EL (cell line): ENCODE data around the gene FBH1.
"Not testable (repeated sequence)": the region's sequence is repeated elsewhere in the genome, so short reads cannot be mapped to it uniquely, and the experiment has no call there.

ENCODE experiments used
- DNase-seq: peaks from one replicate; pipeline ENCODE4 v3.0.0-alpha.2; 2016

FBH1 gene

DNA sequence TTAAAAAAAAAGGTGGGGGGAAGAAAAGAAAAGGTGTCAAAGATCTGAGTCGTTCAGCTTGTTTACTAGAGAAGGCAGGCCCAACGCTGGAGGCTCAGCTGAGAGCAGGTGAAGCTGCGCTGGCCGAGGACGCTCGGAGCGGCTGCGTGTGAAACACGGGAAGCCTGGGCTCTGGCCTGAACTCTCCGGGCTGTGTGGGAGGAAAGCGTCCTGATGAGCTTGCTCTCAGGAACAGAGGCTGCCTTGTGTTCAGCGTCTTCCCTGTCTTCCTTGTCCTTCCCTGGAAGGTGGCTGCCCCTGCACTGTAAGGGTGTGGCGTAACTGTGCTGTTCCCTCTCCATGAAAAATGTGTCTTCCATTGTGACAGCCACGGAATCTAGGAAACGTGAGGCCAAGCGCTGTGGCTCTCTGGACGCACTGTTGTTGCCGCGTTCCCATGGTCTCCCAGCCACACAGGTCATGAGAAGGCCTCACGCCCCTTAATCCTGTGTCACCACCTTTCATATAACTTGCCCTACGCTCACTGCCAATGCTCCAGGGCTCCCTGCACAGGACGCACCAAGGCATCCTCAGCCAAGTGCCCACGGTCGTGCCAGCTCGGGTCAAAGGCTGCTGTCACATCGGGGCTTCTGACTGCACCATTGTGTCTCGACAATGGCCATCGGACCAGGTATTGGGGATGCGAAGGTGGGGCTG, 71.5 kb downstream of the FBH1 start:
- DNase-seq, result no peak

DNA sequence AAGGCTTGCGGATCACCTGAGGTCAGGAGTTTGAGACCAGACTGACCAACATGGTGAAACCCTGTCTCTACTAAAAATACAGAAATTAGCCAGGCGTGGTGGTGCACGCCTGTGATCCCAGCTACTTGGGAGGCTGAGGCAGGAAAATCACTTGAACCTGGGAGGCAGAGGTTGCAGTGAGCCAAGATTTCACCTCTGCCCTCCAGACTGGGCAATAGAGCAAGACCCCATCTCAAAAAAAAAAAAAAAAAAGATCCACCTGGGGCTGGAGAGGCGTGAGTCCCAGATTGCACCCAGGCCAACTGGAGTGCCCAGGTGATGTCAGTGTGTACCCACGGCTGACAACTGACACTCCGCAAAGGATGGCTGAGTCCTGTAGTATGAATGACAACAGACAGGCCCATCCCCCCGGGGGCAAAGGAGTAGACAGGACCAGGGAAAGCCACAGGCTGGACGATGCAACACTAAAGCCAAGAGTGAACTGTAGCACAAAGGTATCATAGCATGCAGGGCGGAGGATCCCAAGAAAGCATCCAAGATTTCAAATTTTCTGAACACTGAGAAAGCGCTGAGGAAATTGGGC, 72.4 kb downstream of the FBH1 start:
- DNase-seq, result not testable (repeated sequence)

- DNase-seq, result no peak
Observed at GRCh38 chr10:5963071-5963470, 73.0 kb downstream of the FBH1 start.

DNA sequence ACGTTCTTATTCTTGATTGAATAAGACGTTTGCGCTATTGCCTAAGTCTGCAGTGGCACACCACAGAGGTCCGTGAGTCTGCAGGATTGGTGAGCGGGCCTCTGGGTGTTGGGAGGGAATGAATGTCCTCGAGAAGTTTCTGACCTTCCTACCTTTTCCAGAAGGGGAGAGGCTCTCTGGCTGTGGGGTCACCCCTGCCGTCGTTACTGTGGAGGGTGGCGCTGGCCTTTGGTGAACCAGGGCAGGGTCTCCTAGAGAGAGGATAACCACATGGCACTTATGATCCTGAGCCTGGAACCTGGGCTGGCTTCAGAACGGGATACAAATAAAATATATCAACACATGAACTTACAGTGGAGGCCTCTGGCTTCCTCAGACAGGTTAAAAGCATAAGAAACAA, 73.5 kb downstream of the FBH1 start:
- DNase-seq, result no peak

DNA sequence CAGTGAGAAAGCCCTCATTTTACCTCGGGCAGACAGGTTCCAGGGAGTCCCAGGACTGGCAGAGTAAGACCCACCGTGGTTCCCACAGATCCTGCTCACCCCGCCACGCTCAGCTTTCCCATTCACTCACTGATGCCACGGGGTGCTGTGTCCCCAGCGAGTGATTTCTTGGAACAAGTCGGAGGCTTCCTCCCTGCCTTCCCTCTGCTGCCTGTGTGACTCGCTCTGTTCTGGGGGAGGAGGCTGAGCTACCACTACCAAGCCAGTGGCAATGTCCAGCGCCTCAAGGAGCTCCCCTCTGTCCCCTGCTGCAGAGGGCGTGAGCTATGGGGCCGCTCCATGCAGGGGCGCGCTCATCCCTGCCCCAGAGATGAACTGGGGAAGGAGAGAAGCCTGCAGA, 74.7 kb downstream of the FBH1 start:
- no peak for DNase-seq

DNA sequence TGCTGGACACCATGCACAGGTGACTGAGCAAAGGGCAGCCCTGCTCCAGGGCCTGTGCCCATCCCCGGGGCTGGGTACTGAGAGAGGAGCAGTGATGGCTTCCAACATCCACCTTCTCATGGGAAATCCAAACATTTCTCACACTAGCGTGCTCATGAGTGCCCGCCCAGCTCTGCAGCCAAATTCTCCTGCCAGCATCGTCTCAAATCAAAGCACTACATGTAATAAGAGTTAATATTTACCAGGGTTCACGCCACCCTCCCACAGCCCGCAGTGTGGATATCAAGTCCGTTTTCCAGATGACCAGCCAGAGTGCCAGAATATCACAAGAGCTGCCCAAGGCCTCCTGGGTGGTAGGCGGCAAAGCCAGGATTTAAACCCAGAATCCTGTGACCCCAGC, 75.2 kb downstream of the FBH1 start:
- DNase-seq, result no peak

- no peak for DNase-seq
Observed at GRCh38 chr10:5968037-5968680, 78.1 kb downstream of the FBH1 start.

DNA sequence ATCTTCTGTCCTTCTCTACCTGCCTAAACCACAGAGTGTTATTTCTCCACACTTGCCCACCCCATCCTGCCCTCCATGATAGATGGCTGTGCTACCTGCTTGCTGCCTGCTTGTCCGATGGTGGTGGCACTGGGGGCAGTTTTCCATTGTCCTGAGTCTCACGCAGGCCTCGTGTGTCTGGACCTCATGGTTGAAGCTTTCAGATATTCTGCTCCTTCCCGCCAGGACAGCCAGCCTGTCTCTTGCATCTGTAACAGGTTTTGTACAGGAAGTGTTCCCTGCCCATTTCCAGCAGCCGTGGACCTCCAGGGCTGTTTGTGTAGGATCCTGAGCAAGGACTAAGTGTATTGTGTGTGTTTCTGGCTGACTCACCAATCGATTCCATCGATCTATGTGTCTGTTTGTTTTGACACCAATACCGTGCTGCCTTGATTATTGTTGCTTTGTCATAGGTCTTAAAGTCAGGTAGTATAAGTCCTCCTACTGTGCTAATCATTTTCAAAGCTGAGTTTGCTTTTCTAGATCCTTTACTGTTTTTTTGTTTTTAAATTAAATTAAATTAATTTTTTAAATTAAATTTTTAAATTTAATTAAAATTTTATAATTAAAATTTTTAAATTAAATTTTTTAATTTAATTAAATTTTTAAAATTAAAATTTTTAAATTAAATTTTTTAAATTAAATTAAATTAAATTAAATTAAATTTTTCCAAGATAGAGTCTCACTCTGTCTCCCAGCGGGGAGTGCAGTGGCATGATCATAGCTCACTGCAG, 78.8 kb downstream of the FBH1 start:
- no peak for DNase-seq

DNA sequence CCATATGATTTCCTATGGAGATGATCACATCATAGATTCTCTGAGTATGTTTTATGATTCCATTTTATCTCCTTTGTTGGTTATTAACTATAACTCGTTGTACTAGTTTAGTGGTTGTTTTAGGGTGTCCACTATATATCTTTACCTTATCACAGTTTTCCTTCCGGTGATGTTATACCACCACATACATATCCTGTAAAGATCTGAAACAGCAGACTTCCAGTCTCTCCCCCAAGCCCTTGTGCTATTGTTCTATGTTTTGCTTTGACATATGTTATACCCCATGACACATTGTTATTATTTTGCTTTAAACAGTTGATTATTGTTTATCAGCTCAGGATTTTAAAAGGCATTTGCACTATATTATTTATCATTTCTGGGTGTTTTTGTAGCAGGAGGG, 80.0 kb downstream of the FBH1 start:
- no peak for DNase-seq

DNA sequence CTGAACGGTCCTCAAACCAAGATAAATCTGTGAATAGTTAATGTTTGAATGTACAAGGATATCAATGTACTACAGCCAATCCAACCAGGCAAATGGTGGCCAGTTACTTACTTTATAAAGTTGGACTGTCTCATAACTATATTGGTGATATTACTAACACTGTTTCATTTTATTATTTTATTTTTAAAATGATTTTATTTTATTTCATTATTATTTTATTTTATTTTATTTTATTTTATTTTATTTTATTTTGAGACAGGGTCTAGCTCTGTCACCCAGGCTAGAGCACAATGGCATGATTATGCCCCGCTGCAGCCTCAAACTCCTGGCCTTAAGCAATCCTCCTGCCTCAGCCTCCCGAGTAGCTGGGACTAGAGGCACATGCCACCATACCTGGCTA, 80.5 kb downstream of the FBH1 start:
- no peak for DNase-seq

DNA sequence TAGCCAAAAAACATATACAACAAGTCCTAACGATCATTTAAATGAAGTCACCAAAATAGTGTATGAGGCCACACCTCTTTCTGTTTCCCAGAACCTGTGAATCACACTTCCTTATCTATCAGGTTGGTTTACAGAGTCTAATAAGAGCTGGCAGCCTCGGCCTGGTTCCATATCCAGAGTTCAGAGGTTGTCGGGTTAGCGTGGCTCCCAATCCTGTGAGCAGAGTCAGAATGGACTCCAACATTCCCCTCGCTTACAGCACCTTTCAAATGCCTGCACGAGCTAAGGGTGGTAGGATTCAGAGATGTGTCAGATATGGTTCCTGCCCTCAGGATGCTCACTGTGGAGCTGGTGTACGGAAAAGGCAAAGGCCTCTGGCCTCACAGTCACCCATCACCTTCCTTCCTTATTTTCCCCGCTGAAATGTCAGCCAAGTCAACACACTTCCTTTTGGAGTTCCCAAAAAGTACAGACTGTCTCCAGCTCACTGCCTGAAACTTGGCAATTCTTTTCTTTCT, 81.3 kb downstream of the FBH1 start:
- DNase-seq, result no peak

DNA sequence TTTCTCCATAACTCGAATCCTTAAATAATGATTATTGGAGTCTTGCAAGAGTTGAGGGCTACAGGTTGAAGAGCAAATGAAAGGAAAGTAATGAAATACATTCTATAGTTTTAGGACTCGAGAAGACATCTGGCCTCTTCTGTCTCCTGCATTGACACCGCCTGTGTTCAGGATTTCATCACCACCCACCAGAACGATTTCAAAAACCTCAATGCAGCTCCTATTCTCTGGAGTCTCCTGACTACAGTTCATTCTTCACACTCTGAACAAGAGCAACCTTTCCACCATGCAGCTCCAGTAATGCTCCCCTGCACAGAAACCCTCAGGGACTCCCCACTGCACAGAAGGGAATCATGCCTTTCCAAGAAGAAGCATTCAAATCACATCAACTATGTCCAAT, 81.8 kb downstream of the FBH1 start:
- no peak for DNase-seq

GRCh38 chr10:5973069-5973468, 83.0 kb downstream of the FBH1 start:
- DNase-seq, result no peak

- peak; percentile 47 for DNase-seq
Observed at GRCh38 chr10:5975641-5976473, 85.8 kb downstream of the FBH1 start.

- peak; percentile 58 for DNase-seq
Observed at GRCh38 chr10:5976512-5977470, 86.7 kb downstream of the FBH1 start.

DNA sequence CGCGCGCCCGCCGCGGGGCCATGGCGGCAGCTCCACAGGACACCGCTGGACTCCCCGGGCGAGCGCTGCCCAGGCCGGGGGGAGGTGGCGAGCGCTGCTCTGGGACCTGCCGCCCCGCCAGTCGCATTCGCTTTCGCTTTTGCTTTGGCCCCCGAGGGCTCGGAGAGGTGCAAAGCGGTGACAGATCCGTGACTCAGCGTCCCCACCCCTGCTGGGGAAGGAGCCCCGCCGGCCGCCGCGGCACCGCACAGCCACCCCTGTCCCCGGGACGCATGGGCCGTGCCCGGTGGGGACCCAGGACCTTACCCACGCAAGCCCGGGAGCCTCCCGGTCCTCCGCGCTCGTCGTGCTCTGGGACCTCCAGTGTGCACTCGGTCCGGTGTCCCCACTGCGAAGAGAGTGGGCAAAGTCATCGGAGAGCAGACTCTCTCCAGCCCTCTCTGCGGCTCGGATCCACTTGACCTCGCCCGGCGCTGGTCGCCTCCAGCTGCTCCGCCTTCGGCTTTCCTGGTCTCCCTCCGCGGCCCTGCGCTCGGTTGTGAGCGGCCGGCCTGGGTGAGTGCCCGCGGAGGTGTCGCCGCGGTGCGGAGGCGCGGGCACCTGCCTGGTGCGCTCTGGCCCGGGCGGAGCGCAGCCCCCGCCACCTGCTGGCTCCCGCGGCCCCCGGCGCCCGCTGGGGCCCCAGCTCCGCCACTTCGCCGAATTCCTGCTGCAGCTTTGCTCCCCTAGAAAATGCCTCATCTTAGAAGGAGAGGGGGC, 87.6 kb downstream of the FBH1 start, which contains the start of gene IL15RA:
IL15RA (minus strand) TSS at position 73 of the 759 bp plus-strand sequence; CDS start at position 22, 51 bp downstream.
- DNase-seq, result peak; percentile 85

DNA sequence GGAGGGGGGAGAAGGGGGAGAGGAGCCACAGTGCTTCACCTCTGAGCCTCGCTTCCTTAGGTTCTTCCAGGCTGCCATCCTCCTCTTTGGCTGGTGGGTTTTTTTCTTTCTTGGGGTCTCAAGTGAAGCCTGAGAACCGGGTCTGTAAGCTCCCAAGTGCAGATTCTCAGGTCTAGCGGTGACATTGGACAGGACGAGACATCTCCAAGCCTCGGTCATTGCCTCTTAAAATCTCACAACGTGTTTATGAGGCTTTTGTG, 88.1 kb downstream of the FBH1 start:
- DNase-seq, result no peak

DNA sequence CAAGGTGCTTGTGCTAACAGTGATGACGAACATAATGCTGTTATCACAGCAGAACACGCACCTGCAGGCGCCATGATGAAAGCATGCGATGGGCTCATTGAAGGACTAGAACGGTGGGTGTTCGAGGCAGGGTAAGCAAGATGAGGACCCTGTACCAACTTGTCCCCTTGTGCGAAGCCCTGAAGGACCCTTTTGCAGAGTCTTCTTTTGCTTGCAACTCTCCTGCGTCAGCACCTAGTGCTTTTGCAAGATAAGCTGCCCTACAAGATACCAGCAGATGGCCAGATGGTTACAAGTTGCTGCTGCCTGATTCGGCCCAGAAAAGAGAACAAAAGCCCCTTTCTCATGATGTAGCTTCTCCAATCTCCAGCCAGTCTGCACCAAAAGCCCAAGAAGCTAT, 91.5 kb downstream of the FBH1 start:
- no peak for DNase-seq

DNA sequence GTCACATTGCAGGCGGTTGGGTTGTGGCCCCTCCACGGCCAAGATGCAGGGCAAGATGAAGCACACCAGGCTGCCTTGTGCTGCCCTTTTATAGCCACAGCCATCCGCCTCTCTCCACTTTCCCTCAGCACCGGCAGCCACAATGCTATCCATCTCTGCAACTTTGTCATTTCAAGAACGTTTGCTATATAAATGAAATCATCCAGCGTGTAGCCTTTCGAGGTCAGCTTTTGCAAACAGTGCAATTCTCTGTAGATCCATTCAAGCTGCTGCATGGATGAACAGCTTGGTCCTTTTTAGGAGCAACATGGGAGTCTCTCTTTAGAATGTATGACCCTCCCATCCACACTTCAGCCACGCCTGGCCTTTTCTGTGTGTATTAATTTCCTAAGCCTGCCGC, 93.7 kb downstream of the FBH1 start:
- no peak for DNase-seq

DNA sequence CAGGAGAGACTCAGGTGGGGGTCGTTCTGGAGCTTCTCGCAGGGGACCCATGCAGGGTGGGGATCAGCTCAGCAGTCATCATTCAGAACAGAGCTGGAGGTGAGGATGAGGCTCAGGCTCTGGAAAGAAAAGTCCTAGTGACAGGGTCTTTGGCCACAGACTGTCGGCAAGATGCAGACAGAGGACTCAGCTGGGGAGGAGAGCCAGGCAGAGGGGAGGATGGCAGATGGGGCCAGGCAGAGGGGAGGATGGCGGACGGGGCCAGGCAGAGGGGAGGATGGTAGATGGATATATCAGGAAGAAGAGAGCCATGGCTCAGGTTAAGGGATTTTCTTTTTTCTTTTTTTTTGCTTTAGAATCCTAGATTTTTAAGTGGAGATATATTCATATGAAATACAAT, 95.0 kb downstream of the FBH1 start:
- no peak for DNase-seq
